ENCODE measurements around the gene PRKN.

The PRKN gene

GRCh38 chr6:161586887-161587286 is 1140.7 kb downstream of the PRKN start:
- CTCF ChIA-PET, result no interaction called here
- POLR2A ChIA-PET, result no interaction called here
- peak; percentile 65 for DNase-seq (ENCODE audit: extremely low spot score)
- TF ChIP-seq SP1 (IDR thresholded peaks at IDR 0.05) (no peak), NFRKB (IDR thresholded peaks at IDR 0.05) (no peak), FOXM1 (IDR thresholded peaks at IDR 0.05; ENCODE audit: borderline replicate concordance) (peak; percentile 74), ELF4 (IDR thresholded peaks at IDR 0.05) (no peak), HDGF (IDR thresholded peaks at IDR 0.05; ENCODE audit: borderline replicate concordance) (no peak), SUZ12 (IDR thresholded peaks at IDR 0.05) (no peak), TARDBP (IDR thresholded peaks at IDR 0.05) (peak; percentile 88), FOXA1 (IDR thresholded peaks at IDR 0.05) (peak; percentile 66; the same call in 1 of the 2 replicates), FOXK2 (IDR thresholded peaks at IDR 0.05) (peak; percentile 81; the same call in 1 of the 2 replicates), LEF1 (IDR thresholded peaks at IDR 0.05; ENCODE audit: borderline replicate concordance) (peak; percentile 98), ZNF384 (IDR thresholded peaks at IDR 0.05) (peak; percentile 78), CTBP1 (IDR thresholded peaks at IDR 0.05; ENCODE audit: borderline replicate concordance) (peak; percentile 99), L3MBTL2 (conservative IDR thresholded peaks at IDR 0.05) (no peak), BHLHE40 (IDR thresholded peaks at IDR 0.05; ENCODE audit: borderline replicate concordance) (no peak), ARNT (IDR thresholded peaks at IDR 0.05) (peak; percentile 88), PKNOX1 (IDR thresholded peaks at IDR 0.05) (peak; percentile 98)

GRCh38 chr6:161584621-161585340 is 1142.8 kb downstream of the PRKN start:
- POLR2A ChIA-PET, result no interaction called here
- CTCF ChIA-PET, result no interaction called here

GRCh38 chr6:161584051-161584450 is 1143.5 kb downstream of the PRKN start:
- TF ChIP-seq SP1 (IDR thresholded peaks at IDR 0.05) (no peak), TARDBP (IDR thresholded peaks at IDR 0.05) (no peak), FOXA1 (IDR thresholded peaks at IDR 0.05) (no peak), FOXM1 (IDR thresholded peaks at IDR 0.05; ENCODE audit: borderline replicate concordance) (no peak), FOXK2 (IDR thresholded peaks at IDR 0.05) (no peak), ARNT (IDR thresholded peaks at IDR 0.05) (no peak), L3MBTL2 (conservative IDR thresholded peaks at IDR 0.05) (no peak)
- no peak for DNase-seq (ENCODE audit: extremely low spot score)
- CTCF ChIA-PET, result no interaction called here
- POLR2A ChIA-PET, result no interaction called here

More at GRCh38 chr6:161584621-161585340, 1142.8 kb downstream of the PRKN start:
- DNase-seq (ENCODE audit: extremely low spot score), result no peak
- TF ChIP-seq PKNOX1 (IDR thresholded peaks at IDR 0.05) (no peak), FOXM1 (IDR thresholded peaks at IDR 0.05; ENCODE audit: borderline replicate concordance) (no peak), HDGF (IDR thresholded peaks at IDR 0.05; ENCODE audit: borderline replicate concordance) (no peak), ELF4 (IDR thresholded peaks at IDR 0.05) (no peak), FOXK2 (IDR thresholded peaks at IDR 0.05) (no peak), SUZ12 (IDR thresholded peaks at IDR 0.05) (no peak), BHLHE40 (IDR thresholded peaks at IDR 0.05; ENCODE audit: borderline replicate concordance) (no peak)

- CTCF ChIA-PET, result no interaction called here
- DNase-seq (ENCODE audit: extremely low spot score), result no peak
- TF ChIP-seq LEF1 (IDR thresholded peaks at IDR 0.05; ENCODE audit: borderline replicate concordance) (no peak), FOXK2 (IDR thresholded peaks at IDR 0.05) (no peak), ZNF384 (IDR thresholded peaks at IDR 0.05) (no peak), L3MBTL2 (conservative IDR thresholded peaks at IDR 0.05) (no peak), ARNT (IDR thresholded peaks at IDR 0.05) (no peak), CTBP1 (IDR thresholded peaks at IDR 0.05; ENCODE audit: borderline replicate concordance) (no peak), ELF4 (IDR thresholded peaks at IDR 0.05) (no peak), FOXM1 (IDR thresholded peaks at IDR 0.05; ENCODE audit: borderline replicate concordance) (no peak), TARDBP (IDR thresholded peaks at IDR 0.05) (no peak), NFRKB (IDR thresholded peaks at IDR 0.05) (no peak), BHLHE40 (IDR thresholded peaks at IDR 0.05; ENCODE audit: borderline replicate concordance) (no peak), FOXA1 (IDR thresholded peaks at IDR 0.05) (no peak), SP1 (IDR thresholded peaks at IDR 0.05) (no peak), SUZ12 (IDR thresholded peaks at IDR 0.05) (no peak), PKNOX1 (IDR thresholded peaks at IDR 0.05) (no peak), HDGF (IDR thresholded peaks at IDR 0.05; ENCODE audit: borderline replicate concordance) (no peak)
- POLR2A ChIA-PET, result no interaction called here
These were observed 1144.0 kb downstream of the PRKN start for GRCh38 chr6:161583584-161583983.

- CTCF ChIA-PET, result interaction anchor here (0.6 to 1.1 kb wide), 2 partner anchors 21 to 25 kb away, joined by 4 read pairs; no protein-coding TSS in a partner anchor
- POLR2A ChIA-PET, result no interaction called here
These were observed 1149.1 kb downstream of the PRKN start for GRCh38 chr6:161578478-161578877.

More at GRCh38 chr6:161578478-161578877, 1149.1 kb downstream of the PRKN start:
- TF ChIP-seq ARNT (IDR thresholded peaks at IDR 0.05), result no peak
- no peak for TF ChIP-seq FOXA1 (IDR thresholded peaks at IDR 0.05)
- no peak for TF ChIP-seq NFRKB (IDR thresholded peaks at IDR 0.05)
- TF ChIP-seq FOXK2 (IDR thresholded peaks at IDR 0.05), result no peak
- no peak for TF ChIP-seq SP1 (IDR thresholded peaks at IDR 0.05)
- TF ChIP-seq HDGF (IDR thresholded peaks at IDR 0.05; ENCODE audit: borderline replicate concordance), result no peak
- TF ChIP-seq BHLHE40 (IDR thresholded peaks at IDR 0.05; ENCODE audit: borderline replicate concordance), result no peak
- TF ChIP-seq TARDBP (IDR thresholded peaks at IDR 0.05), result no peak
- no peak for TF ChIP-seq PKNOX1 (IDR thresholded peaks at IDR 0.05)
- no peak for TF ChIP-seq CTBP1 (IDR thresholded peaks at IDR 0.05; ENCODE audit: borderline replicate concordance)
- TF ChIP-seq SUZ12 (IDR thresholded peaks at IDR 0.05), result no peak
- TF ChIP-seq FOXM1 (IDR thresholded peaks at IDR 0.05; ENCODE audit: borderline replicate concordance), result no peak
- TF ChIP-seq ZNF384 (IDR thresholded peaks at IDR 0.05), result no peak
- no peak for TF ChIP-seq L3MBTL2 (conservative IDR thresholded peaks at IDR 0.05)
- no peak for DNase-seq (ENCODE audit: extremely low spot score)

Data from HEK293T (cell line).